K562 (cell line): ENCODE results near the gene NDUFB5. TPM values are rescaled to one million over a fixed set of nuclear protein-coding genes. Genes with fewer than 3 reads are reported as not detected.

Source experiments
- ARID3A ChIP-seq: IDR thresholded peaks from 2 replicates; pipeline ENCODE4 v1.6.1; 2012; ENCODE audit warnings: low read depth, low read length, improper control_type of control experiment, borderline replicate concordance
- KDM1A ChIP-seq, 2 experiments: fragments of 450-650 bp; IDR thresholded peaks; 2 replicates each; pipeline ENCODE4 v1.6.1; 2016; ENCODE audit warnings: mild to moderate bottlenecking in 2 of 2
- NFIC ChIP-seq: fragments of 450-650 bp; IDR thresholded peaks from 2 replicates; pipeline ENCODE4 v1.6.1; 2017; ENCODE audit warnings: mild to moderate bottlenecking, inconsistent platforms
- RREB1 ChIP-seq: fragments of 250-450 bp; sonication (Bioruptor Pico); IDR thresholded peaks from 2 replicates; pipeline ENCODE4 v1.4.0; 2020
- SMAD3 ChIP-seq: fragments of 450-650 bp; formaldehyde crosslinking; conservative IDR thresholded peaks from 2 replicates; pipeline ENCODE4 v1.4.0; 2020; ENCODE audit warnings: mild to moderate bottlenecking
- STAT6 ChIP-seq: sonication (generic); formaldehyde crosslinking; IDR thresholded peaks from 2 replicates; pipeline ENCODE4 v1.8.1; 2023; ENCODE audit warnings: mild to moderate bottlenecking, missing genetic modification reagents
- ZNF764 ChIP-seq: fragments of 250-450 bp; sonication (Bioruptor Pico); IDR thresholded peaks from 2 replicates; pipeline ENCODE4 v1.4.0; 2020; ENCODE audit warnings: low read depth, mild to moderate bottlenecking, moderate library complexity
- polyA plus RNA-seq, 8 experiments: library from polyadenylated mRNA; depleted of rRNA in 4 of 8; stranded (reverse) in 5 of 8; unstranded in 3 of 8; fragments of >200 nt; fragmentation: Nextera tagmentation in 2 of 8; fragmentation: Illumina TruSeq in 1 of 8; extraction: Ambion mirVana in 2 of 8; extraction: Trizol in 1 of 8; gene quantifications; 2 replicates each; pipeline versions ENCODE4 v1.2.1 to v1.2.3, GENCODE V29; 2011 to 2014; ENCODE audit warnings: inconsistent platforms in 1 of 8, missing spikeins in 1 of 8
- total RNA-seq, 7 experiments: library from RNA; depleted of rRNA in 6 of 7; stranded (reverse); fragments of >200 nt in 6 of 7; fragmentation: Illumina TruSeq in 2 of 7; extraction: Trizol in 2 of 7; gene quantifications; 2 replicates each; pipeline versions ENCODE4 v1.2.1 to v1.2.3, GENCODE V29; 2011 to 2021; ENCODE audit warnings: low replicate concordance in 1 of 7
- TF ChIP-seq, protein P1 (sequence below), 2 experiments: fragments of 200-800 bp in 1 of 2; sonication (Bioruptor generic) in 1 of 2; sonication (generic) in 1 of 2; formaldehyde crosslinking in 1 of 2; IDR thresholded peaks in 1 of 2; conservative IDR thresholded peaks in 1 of 2; 2 replicates each; pipeline versions ENCODE4 v1.5.0 to v1.6.1; 2016 to 2020; ENCODE audit warnings: missing compliant biosample characterization in 1 of 2, missing genetic modification characterization in 1 of 2, missing genetic modification reagents in 1 of 2
- TF ChIP-seq, protein P2 (sequence below): sonication (generic); formaldehyde crosslinking; IDR thresholded peaks from 2 replicates; pipeline ENCODE4 v1.8.0; 2022; ENCODE audit warnings: mild to moderate bottlenecking, missing genetic modification reagents
- TF ChIP-seq, protein P3 (sequence below), 2 experiments: IDR thresholded peaks; 2 replicates each; pipeline ENCODE4 v1.6.1; 2011; ENCODE audit warnings: borderline replicate concordance in 1 of 2, control low read depth in 1 of 2, low read depth in 1 of 2, low read length in 1 of 2, mild to moderate bottlenecking in 1 of 2, mixed read lengths in 1 of 2, moderate library complexity in 1 of 2; ENCODE audit not compliant: insufficient read depth in 1 of 2, insufficient read length in 1 of 2, poor library complexity in 1 of 2, severe bottlenecking in 1 of 2; ENCODE audit errors: extremely low read depth in 1 of 2

Gene NDUFB5
- total and polyA plus RNA-seq, 9 of the 15 experiments (the other 6 are each of a cell fraction or from before 2014, with no cell fraction given), result 128 to 466 (median 176) TPM

DNA sequence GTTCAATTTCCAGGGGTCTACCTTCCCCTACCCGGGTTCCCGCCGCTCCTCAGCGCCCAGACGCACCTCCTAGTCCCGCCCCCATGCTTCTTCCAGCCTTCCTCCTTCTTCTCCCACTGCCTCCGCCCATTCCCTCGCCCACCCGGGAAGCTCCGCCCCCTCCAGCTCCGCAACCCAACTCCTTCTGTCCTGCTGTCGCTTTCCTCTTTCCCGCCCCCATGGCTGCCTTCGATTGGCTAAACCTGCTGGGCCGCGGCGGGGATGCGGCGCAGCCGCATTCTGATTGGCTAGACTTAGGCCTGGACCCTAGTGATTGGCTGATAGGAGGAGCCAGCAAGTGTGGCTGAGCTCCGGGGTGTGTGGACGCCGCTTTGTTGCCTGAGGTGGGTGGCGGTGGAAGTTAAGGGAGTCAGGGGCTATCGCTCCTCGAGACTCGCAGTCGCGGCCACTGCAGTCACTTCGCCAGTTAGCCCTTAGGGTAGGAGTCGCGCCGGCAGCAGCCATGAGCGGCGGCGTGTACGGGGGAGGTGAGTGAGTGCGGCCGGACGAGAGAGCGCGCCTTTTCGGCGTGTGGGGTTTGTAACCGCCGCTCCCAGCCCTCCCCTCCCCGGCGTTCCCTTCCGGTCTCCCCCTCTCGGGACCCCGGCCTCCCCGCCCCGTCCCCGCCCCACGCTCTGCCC, 41.9 kb upstream of the NDUFB5 start, which contains the start of gene ACTL6A (continued):
- TF ChIP-seq RREB1 (CRISPR knock-in tag), result no peak
- TF ChIP-seq SMAD3 (CRISPR knock-in tag), result no peak
- TF ChIP-seq ZNF764 (CRISPR knock-in tag), result no peak
- TF ChIP-seq ARID3A, result no peak
- TF ChIP-seq, protein P1, sequence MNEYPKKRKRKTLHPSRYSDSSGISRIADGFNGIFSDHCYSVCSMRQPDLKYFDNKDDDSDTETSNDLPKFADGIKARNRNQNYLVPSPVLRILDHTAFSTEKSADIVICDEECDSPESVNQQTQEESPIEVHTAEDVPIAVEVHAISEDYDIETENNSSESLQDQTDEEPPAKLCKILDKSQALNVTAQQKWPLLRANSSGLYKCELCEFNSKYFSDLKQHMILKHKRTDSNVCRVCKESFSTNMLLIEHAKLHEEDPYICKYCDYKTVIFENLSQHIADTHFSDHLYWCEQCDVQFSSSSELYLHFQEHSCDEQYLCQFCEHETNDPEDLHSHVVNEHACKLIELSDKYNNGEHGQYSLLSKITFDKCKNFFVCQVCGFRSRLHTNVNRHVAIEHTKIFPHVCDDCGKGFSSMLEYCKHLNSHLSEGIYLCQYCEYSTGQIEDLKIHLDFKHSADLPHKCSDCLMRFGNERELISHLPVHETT (CRISPR knock-in tag; conservative IDR thresholded peaks at IDR 0.05 in 1 of 2, IDR thresholded peaks at IDR 0.05 in 1 of 2), result no peak
- peak; percentile 37; the same call in 1 of the 2 replicates for TF ChIP-seq NFIC
- TF ChIP-seq, protein P2, sequence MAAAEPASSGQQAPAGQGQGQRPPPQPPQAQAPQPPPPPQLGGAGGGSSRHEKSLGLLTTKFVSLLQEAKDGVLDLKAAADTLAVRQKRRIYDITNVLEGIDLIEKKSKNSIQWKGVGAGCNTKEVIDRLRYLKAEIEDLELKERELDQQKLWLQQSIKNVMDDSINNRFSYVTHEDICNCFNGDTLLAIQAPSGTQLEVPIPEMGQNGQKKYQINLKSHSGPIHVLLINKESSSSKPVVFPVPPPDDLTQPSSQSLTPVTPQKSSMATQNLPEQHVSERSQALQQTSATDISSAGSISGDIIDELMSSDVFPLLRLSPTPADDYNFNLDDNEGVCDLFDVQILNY (CRISPR knock-in tag), result no peak
- no peak for TF ChIP-seq KDM1A (IDR thresholded peaks at IDR 0.05)
- TF ChIP-seq, protein P3, sequence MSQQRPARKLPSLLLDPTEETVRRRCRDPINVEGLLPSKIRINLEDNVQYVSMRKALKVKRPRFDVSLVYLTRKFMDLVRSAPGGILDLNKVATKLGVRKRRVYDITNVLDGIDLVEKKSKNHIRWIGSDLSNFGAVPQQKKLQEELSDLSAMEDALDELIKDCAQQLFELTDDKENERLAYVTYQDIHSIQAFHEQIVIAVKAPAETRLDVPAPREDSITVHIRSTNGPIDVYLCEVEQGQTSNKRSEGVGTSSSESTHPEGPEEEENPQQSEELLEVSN (IDR thresholded peaks at IDR 0.05; ENCODE audit: borderline replicate concordance in 1 of 2, extremely low read depth in 1 of 2, insufficient read depth in 1 of 2, insufficient read length in 1 of 2, low read depth in 1 of 2, low read length in 1 of 2, poor library complexity in 1 of 2, severe bottlenecking in 1 of 2), result peak in 1 of 2 experiments; percentile 6
- no peak for TF ChIP-seq STAT6 (CRISPR knock-in tag)
